Panc1 (cell line): Measurements from ENCODE around the gene GSS. TPM values are rescaled to one million over a fixed set of nuclear protein-coding genes. Genes with fewer than 3 reads are reported as not detected.

Experiments
- ATAC-seq: fragments of 200-7000 bp; cut with Tn5 transposase; 2 replicates; pipeline ENCODE4 v1.9.1; 2020; ENCODE audit warnings: mild to moderate bottlenecking, moderate library complexity
- BruUV-seq: library from RNA; stranded (reverse); fragments of 400-500 nt; replicated peaks from 2 replicates; lab custom pipeline; 2021; lab: Mats Ljungman, UMichigan
- CTCF ChIA-PET: fragments of 300-600 bp; sonication (Branson Sonifier 250); formaldehyde crosslinking; loops from one replicate; lab custom pipeline; 2022; ENCODE audit warnings: antibody characterized with exemption; lab: Charles Lee
- POLR2A ChIA-PET: fragments of 300-600 bp; sonication (Branson Sonifier 250); formaldehyde crosslinking; loops from one replicate; lab custom pipeline; 2022; ENCODE audit warnings: antibody characterized with exemption; lab: Charles Lee
- DNase-seq: peaks from one replicate; pipeline ENCODE4 v3.0.0-alpha.2; 2010; ENCODE audit warnings: low read depth, low spot score
- H3K27ac ChIP-seq: 2 replicates; pipeline ENCODE4 v1.5.1; 2011; ENCODE audit warnings: mild to moderate bottlenecking, low read length, inconsistent platforms
- H3K27me3 ChIP-seq: fragments of 200-500 bp; sonication (Bioruptor generic); 2 replicates; pipeline ENCODE4 v1.6.0; 2014; ENCODE audit warnings: low read length, inconsistent platforms; ENCODE audit not compliant: control insufficient read depth, insufficient read depth
- H3K36me3 ChIP-seq: fragments of 200-500 bp; sonication (Bioruptor generic); 2 replicates; pipeline ENCODE4 v1.5.1; 2014; ENCODE audit warnings: inconsistent platforms, mild to moderate bottlenecking, low read length, moderate library complexity; ENCODE audit not compliant: control insufficient read depth, insufficient read depth
- H3K4me1 ChIP-seq: 2 replicates; pipeline ENCODE4 v1.5.1; 2011; ENCODE audit warnings: inconsistent platforms, mild to moderate bottlenecking, low read length, moderate library complexity; ENCODE audit not compliant: control insufficient read depth, insufficient read depth
- H3K4me3 ChIP-seq, 2 experiments: 2 replicates each; pipeline ENCODE4 v1.5.1; 2011 to 2012; ENCODE audit warnings: low read depth in 2 of 2, low read length in 2 of 2, mild to moderate bottlenecking in 2 of 2, inconsistent platforms in 1 of 2, moderate library complexity in 1 of 2
- H3K9me3 ChIP-seq: fragments of 200-500 bp; sonication (Bioruptor generic); 2 replicates; pipeline ENCODE4 v1.5.1; 2014; ENCODE audit warnings: low read depth, mild to moderate bottlenecking, inconsistent platforms, low read length, moderate library complexity; ENCODE audit not compliant: control insufficient read depth, insufficient read depth
- POLR2AphosphoS5 ChIP-seq: IDR thresholded peaks from 2 replicates; pipeline ENCODE4 v1.6.1; 2012; ENCODE audit warnings: mild to moderate bottlenecking, low read depth, low read length, moderate library complexity
- SIN3A ChIP-seq: IDR thresholded peaks from 2 replicates; pipeline ENCODE4 v1.6.1; 2012; ENCODE audit warnings: low read depth, mild to moderate bottlenecking, low read length, moderate library complexity, borderline replicate concordance; ENCODE audit not compliant: insufficient read depth
- TCF7L2 ChIP-seq: IDR thresholded peaks from 2 replicates; pipeline ENCODE4 v1.6.1; 2011; ENCODE audit warnings: mild to moderate bottlenecking, low read depth, low read length, inconsistent platforms
- in situ Hi-C: cut with HindIII; loops from 2 replicates; pipeline ENCODE4 v1.10.0; 2016; ENCODE audit warnings: low sequenced_read_pairs, low pct_unique_long_range_greater_than_20kb
- intact Hi-C: fragments of 100-400 bp; cut with micrococcal nuclease; formaldehyde crosslinking; loops from one replicate; pipeline ENCODE4 v1.10.0; 2022; ENCODE audit not compliant: unreplicated experiment
- total RNA-seq: library from RNA; stranded (reverse); gene quantifications from one replicate; pipeline ENCODE4 v1.2.1, GENCODE V29; 2021; ENCODE audit not compliant: unreplicated experiment
- TF ChIP-seq, protein P1 (sequence below): fragments of 450-650 bp; IDR thresholded peaks from 2 replicates; pipeline ENCODE4 v1.5.1; 2017; ENCODE audit warnings: mild to moderate bottlenecking
- TF ChIP-seq, protein P2 (sequence below), 2 experiments: IDR thresholded peaks; 2 replicates each; pipeline ENCODE4 v1.6.1; 2011 to 2012; ENCODE audit warnings: low read depth in 2 of 2, control low read depth in 1 of 2, low read length in 1 of 2, mild to moderate bottlenecking in 1 of 2, moderate library complexity in 1 of 2; ENCODE audit not compliant: insufficient read depth in 1 of 2

The GSS gene
- total RNA-seq, 1 experiment from 2014 or later, result 64.8 TPM

DNA sequence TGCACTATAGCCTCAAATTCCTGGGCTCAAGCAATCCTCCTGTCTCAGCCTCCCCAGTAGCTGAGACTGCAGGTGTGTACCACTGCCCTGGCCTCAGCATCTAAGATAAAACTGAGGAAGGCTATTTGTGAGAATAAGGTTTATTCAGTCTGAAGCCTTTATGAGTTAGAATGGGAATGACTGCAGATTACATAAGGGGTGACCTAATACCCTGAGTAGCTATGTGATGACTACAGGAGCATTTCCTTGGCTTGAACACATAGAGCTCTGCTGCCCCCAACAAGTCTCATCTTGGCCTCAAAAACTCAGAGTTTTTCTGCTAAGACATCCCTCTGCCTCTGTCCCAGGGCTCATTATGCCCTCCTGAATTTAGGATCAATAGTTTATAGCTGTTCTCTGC lies 7.6 kb downstream of the GSS start:
- DNase-seq (no peak), ATAC-seq (no peak)
- no peak overlapping the region for H3K4me3 ChIP-seq
- no peaks in the 10 kb centered on the region for H3K4me1 ChIP-seq
- no peaks in the 10 kb centered on the region for H3K27me3 ChIP-seq
- peaks cover 6% of the 10 kb centered on the region for H3K36me3 ChIP-seq
- in situ Hi-C loops (no loop called here), intact Hi-C loops (no loop called here)
- no peak overlapping the region for H3K27ac ChIP-seq
- POLR2A ChIA-PET, result no interaction called here
- TF ChIP-seq SIN3A, result no peak
- TF ChIP-seq, protein P1, sequence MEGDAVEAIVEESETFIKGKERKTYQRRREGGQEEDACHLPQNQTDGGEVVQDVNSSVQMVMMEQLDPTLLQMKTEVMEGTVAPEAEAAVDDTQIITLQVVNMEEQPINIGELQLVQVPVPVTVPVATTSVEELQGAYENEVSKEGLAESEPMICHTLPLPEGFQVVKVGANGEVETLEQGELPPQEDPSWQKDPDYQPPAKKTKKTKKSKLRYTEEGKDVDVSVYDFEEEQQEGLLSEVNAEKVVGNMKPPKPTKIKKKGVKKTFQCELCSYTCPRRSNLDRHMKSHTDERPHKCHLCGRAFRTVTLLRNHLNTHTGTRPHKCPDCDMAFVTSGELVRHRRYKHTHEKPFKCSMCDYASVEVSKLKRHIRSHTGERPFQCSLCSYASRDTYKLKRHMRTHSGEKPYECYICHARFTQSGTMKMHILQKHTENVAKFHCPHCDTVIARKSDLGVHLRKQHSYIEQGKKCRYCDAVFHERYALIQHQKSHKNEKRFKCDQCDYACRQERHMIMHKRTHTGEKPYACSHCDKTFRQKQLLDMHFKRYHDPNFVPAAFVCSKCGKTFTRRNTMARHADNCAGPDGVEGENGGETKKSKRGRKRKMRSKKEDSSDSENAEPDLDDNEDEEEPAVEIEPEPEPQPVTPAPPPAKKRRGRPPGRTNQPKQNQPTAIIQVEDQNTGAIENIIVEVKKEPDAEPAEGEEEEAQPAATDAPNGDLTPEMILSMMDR, result no peak
- TF ChIP-seq, protein P2, sequence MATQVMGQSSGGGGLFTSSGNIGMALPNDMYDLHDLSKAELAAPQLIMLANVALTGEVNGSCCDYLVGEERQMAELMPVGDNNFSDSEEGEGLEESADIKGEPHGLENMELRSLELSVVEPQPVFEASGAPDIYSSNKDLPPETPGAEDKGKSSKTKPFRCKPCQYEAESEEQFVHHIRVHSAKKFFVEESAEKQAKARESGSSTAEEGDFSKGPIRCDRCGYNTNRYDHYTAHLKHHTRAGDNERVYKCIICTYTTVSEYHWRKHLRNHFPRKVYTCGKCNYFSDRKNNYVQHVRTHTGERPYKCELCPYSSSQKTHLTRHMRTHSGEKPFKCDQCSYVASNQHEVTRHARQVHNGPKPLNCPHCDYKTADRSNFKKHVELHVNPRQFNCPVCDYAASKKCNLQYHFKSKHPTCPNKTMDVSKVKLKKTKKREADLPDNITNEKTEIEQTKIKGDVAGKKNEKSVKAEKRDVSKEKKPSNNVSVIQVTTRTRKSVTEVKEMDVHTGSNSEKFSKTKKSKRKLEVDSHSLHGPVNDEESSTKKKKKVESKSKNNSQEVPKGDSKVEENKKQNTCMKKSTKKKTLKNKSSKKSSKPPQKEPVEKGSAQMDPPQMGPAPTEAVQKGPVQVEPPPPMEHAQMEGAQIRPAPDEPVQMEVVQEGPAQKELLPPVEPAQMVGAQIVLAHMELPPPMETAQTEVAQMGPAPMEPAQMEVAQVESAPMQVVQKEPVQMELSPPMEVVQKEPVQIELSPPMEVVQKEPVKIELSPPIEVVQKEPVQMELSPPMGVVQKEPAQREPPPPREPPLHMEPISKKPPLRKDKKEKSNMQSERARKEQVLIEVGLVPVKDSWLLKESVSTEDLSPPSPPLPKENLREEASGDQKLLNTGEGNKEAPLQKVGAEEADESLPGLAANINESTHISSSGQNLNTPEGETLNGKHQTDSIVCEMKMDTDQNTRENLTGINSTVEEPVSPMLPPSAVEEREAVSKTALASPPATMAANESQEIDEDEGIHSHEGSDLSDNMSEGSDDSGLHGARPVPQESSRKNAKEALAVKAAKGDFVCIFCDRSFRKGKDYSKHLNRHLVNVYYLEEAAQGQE (IDR thresholded peaks at IDR 0.05; ENCODE audit: insufficient read depth in 1 of 2, low read depth in 2 of 2, low read length in 1 of 2), result no peak
- TF ChIP-seq TCF7L2, result no peak
- TF ChIP-seq POLR2AphosphoS5, result no peak
- CTCF ChIA-PET, result no interaction called here
- H3K9me3 ChIP-seq, result no peaks in the 10 kb centered on the region
- no TSS peak for BruUV-seq

DNA sequence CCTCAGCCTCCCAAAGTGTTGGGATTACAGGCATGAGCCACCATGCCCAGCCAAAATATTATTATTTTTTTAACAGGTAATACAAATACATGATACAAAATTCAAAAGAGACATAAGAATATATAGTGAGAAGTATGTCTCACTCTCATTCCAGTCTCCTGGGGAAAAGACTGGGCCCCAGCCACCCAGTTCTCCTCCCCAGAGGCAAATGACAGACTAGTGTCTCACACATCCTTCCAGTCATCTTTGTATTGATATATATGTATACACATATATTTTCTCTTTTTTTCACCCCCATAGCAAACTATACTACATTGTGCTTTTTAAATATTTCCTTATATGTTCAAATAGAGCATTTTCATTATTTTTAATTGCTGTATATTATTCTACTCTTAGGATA lies 8.3 kb downstream of the GSS start:
- ATAC-seq, result no peak
- Histone ChIP-seq H3K9me3 (no peaks in the 10 kb centered on the region), H3K4me3 (no peak overlapping the region), H3K27ac (no peak overlapping the region), H3K36me3 (peaks cover 6% of the 10 kb centered on the region), H3K27me3 (no peaks in the 10 kb centered on the region), H3K4me1 (no peaks in the 10 kb centered on the region)
- DNase-seq, result no peak
- intact Hi-C loops (no loop called here), in situ Hi-C loops (no loop called here)
- CTCF ChIA-PET, result no interaction called here
- POLR2A ChIA-PET, result interaction anchor here (0.6 kb wide), 1 partner anchor 117 kb away, joined by 6 read pairs; no protein-coding TSS in a partner anchor
- TF ChIP-seq SIN3A, result no peak
- TF ChIP-seq, protein P1, result no peak
- no peak for TF ChIP-seq TCF7L2
- TF ChIP-seq POLR2AphosphoS5, result no peak
- TF ChIP-seq, protein P2 (IDR thresholded peaks at IDR 0.05; ENCODE audit: insufficient read depth in 1 of 2, low read depth in 2 of 2, low read length in 1 of 2), result no peak
- no TSS peak for BruUV-seq
